IMR-90 (cell line): ENCODE data around the gene CAV2. TPM values are rescaled to one million over a fixed set of nuclear protein-coding genes. Genes with fewer than 3 reads are reported as not detected.
A peak's percentile ranks its signal among the peaks of the same experiment; 100 is the strongest.

Source experiments
- ATAC-seq: fragments of 200-7000 bp; cut with Tn5 transposase; 2 replicates; pipeline ENCODE4 v1.9.1; 2020; ENCODE audit warnings: low read depth, mild to moderate bottlenecking, moderate library complexity
- BruUV-seq: library from RNA; stranded (reverse); fragments of 400-500 nt; replicated peaks from 2 replicates; lab custom pipeline; 2021; lab: Mats Ljungman, UMichigan
- CTCF ChIA-PET: fragments of 300-600 bp; formaldehyde crosslinking; extraction: SDS; loops from one replicate; lab custom pipeline; 2021; ENCODE audit warnings: antibody characterized with exemption; lab: Yijun Ruan, JAX
- POLR2A ChIA-PET: fragments of 300-600 bp; sonication (Branson Sonifier 250); formaldehyde crosslinking; loops from one replicate; lab custom pipeline; 2022; ENCODE audit warnings: antibody characterized with exemption; ENCODE audit not compliant: unreplicated experiment; lab: Charles Lee
- DNase-seq: peaks from one replicate; pipeline ENCODE4 v3.0.0; 2013
- H2AFZ ChIP-seq: replicated peaks from 2 replicates; pipeline ENCODE3; 2013; ENCODE audit warnings: low read length, mild to moderate bottlenecking; ENCODE audit not compliant: poor library complexity
- H2AK5ac ChIP-seq: 2 replicates; pipeline ENCODE4 v1.6.1; 2013; ENCODE audit warnings: low read depth, low read length, inconsistent platforms
- H2AK9ac ChIP-seq: replicated peaks from 2 replicates; pipeline ENCODE3; 2013; ENCODE audit warnings: mild to moderate bottlenecking, low read depth, low read length, moderate library complexity; ENCODE audit not compliant: poor library complexity
- H2BK120ac ChIP-seq: 2 replicates; pipeline ENCODE4 v1.6.1; 2013; ENCODE audit warnings: low read depth, low read length, inconsistent platforms
- H2BK15ac ChIP-seq: 3 replicates; pipeline ENCODE4 v1.6.1; 2013; ENCODE audit warnings: low read depth, low read length, inconsistent platforms
- H2BK20ac ChIP-seq: 2 replicates; pipeline ENCODE4 v1.6.1; 2013; ENCODE audit warnings: low read depth, mild to moderate bottlenecking, inconsistent platforms, low read length, moderate library complexity
- H2BK5ac ChIP-seq: 2 replicates; pipeline ENCODE4 v1.6.1; 2013; ENCODE audit warnings: mild to moderate bottlenecking, low read depth, low read length, inconsistent platforms; ENCODE audit not compliant: poor library complexity, severe bottlenecking
- H3K14ac ChIP-seq: replicated peaks from 2 replicates; pipeline ENCODE4 v1.6.1; 2013; ENCODE audit warnings: low read depth, low read length, inconsistent platforms
- H3K18ac ChIP-seq: 2 replicates; pipeline ENCODE4 v1.6.1; 2013; ENCODE audit warnings: low read depth, low read length, control low read depth
- H3K23ac ChIP-seq: 2 replicates; pipeline ENCODE4 v1.6.1; 2013; ENCODE audit warnings: low read depth, low read length, inconsistent platforms
- H3K27ac ChIP-seq: 2 replicates; pipeline ENCODE4 v1.5.1; 2013; ENCODE audit warnings: mild to moderate bottlenecking, control low read depth, low read length; ENCODE audit not compliant: insufficient read depth
- H3K27me3 ChIP-seq: 2 replicates; pipeline ENCODE4 v1.6.1; 2013; ENCODE audit warnings: low read length; ENCODE audit not compliant: control insufficient read depth, insufficient read depth
- H3K36me3 ChIP-seq: 2 replicates; pipeline ENCODE4 v1.6.1; 2013; ENCODE audit warnings: low read length, mixed read lengths; ENCODE audit not compliant: control insufficient read depth, insufficient read depth
- H3K4ac ChIP-seq: 2 replicates; pipeline ENCODE4 v1.6.1; 2013; ENCODE audit warnings: low read depth, low read length, inconsistent platforms
- H3K4me1 ChIP-seq: 2 replicates; pipeline ENCODE4 v1.6.1; 2013; ENCODE audit warnings: low read length, mixed read lengths; ENCODE audit not compliant: control insufficient read depth, insufficient read depth
- H3K4me2 ChIP-seq: 2 replicates; pipeline ENCODE4 v1.6.1; 2013; ENCODE audit warnings: low read depth, mild to moderate bottlenecking, control low read depth, low read length, moderate library complexity
- H3K4me3 ChIP-seq: 2 replicates; pipeline ENCODE4 v1.5.1; 2013; ENCODE audit warnings: low read depth, mild to moderate bottlenecking, control low read depth, low read length, moderate library complexity; ENCODE audit not compliant: insufficient read depth
- H3K56ac ChIP-seq: 2 replicates; pipeline ENCODE4 v1.6.1; 2013; ENCODE audit warnings: low read length, inconsistent platforms; ENCODE audit not compliant: insufficient read depth; ENCODE audit errors: extremely low read depth
- H3K79me1 ChIP-seq, 2 experiments: 2 replicates each; pipeline ENCODE4 v1.6.1; 2013; ENCODE audit warnings: low read length in 2 of 2, inconsistent platforms in 1 of 2, low read depth in 1 of 2
- H3K9ac ChIP-seq: 2 replicates; pipeline ENCODE4 v1.6.1; 2013; ENCODE audit warnings: low read depth, low read length, control low read depth
- H3K9me1 ChIP-seq: 2 replicates; pipeline ENCODE4 v1.6.1; 2013; ENCODE audit warnings: low read length, inconsistent platforms; ENCODE audit not compliant: insufficient read depth
- H3K9me3 ChIP-seq: 2 replicates; pipeline ENCODE4 v1.6.1; 2013; ENCODE audit warnings: low read length; ENCODE audit not compliant: control insufficient read depth, insufficient read depth
- H4K20me1 ChIP-seq: 2 replicates; pipeline ENCODE4 v1.6.1; 2013; ENCODE audit warnings: low read length, inconsistent platforms; ENCODE audit not compliant: insufficient read depth
- H4K5ac ChIP-seq: 2 replicates; pipeline ENCODE4 v1.6.1; 2013; ENCODE audit warnings: mild to moderate bottlenecking, low read depth, low read length, control low read depth
- H4K8ac ChIP-seq, 2 experiments: 2 replicates each; pipeline ENCODE4 v1.6.1; 2013; ENCODE audit warnings: low read depth in 2 of 2, low read length in 2 of 2, control low read depth in 1 of 2, inconsistent platforms in 1 of 2
- H4K91ac ChIP-seq: 2 replicates; pipeline ENCODE4 v1.6.1; 2013; ENCODE audit warnings: low read depth, low read length, inconsistent platforms; ENCODE audit not compliant: insufficient read depth
- CEBPB ChIP-seq: IDR thresholded peaks from 2 replicates; pipeline ENCODE4 v1.6.1; 2012; ENCODE audit warnings: low read depth, low read length, improper control_type of control experiment
- FOS ChIP-seq: fragments of 150-350 bp; IDR thresholded peaks from 2 replicates; pipeline ENCODE4 v1.6.1; 2016; ENCODE audit warnings: low read depth, low read length
- MXI1 ChIP-seq: IDR thresholded peaks from 2 replicates; pipeline ENCODE4 v1.6.1; 2012; ENCODE audit warnings: low read depth, mild to moderate bottlenecking, low read length, moderate library complexity, borderline replicate concordance
- RAD21 ChIP-seq: IDR thresholded peaks from 2 replicates; pipeline ENCODE4 v1.6.1; 2012; ENCODE audit warnings: low read length, improper control_type of control experiment
- RCOR1 ChIP-seq: IDR thresholded peaks from 2 replicates; pipeline ENCODE4 v1.6.1; 2012; ENCODE audit warnings: mild to moderate bottlenecking, low read length, improper control_type of control experiment; ENCODE audit not compliant: insufficient replicate concordance
- WGBS, 2 experiments: methylation state at CpG; one replicate each; pipeline versions ENCODE4 v1.1.5 to v1.1.7; 2013; ENCODE audit warnings: missing lambda C conversion rate in 2 of 2; ENCODE audit not compliant: insufficient read length in 1 of 2; ENCODE audit errors: extremely low coverage in 2 of 2; 5-methylcytosine and 5-hydroxymethylcytosine counted together
- dilution Hi-C: fragments of 300-500 bp; cut with HindIII; formaldehyde crosslinking; loops from one replicate; pipeline ENCODE4 v1.14.3; 2018; ENCODE audit warnings: low sequenced_read_pairs; ENCODE audit not compliant: unreplicated experiment
- in situ Hi-C: fragments of 300-500 bp; cut with MboI; formaldehyde crosslinking; loops from 3 replicates; pipeline ENCODE4 v1.14.3; 2019; ENCODE audit warnings: low sequenced_read_pairs, inconsistent platforms, mixed read lengths
- intact Hi-C: fragments of 100-400 bp; cut with micrococcal nuclease; formaldehyde crosslinking; loops from 2 replicates; pipeline ENCODE4 v1.10.0; 2022
- polyA plus RNA-seq, 3 experiments: library from polyadenylated mRNA; depleted of rRNA; stranded (reverse); fragments of >200 nt; gene quantifications; 2 replicates each; pipeline ENCODE4 v1.2.3, GENCODE V29; 2012; ENCODE audit warnings: low replicate concordance in 1 of 3
- total RNA-seq: library from RNA; depleted of rRNA; stranded (reverse); fragments of >200 nt; gene quantifications from 2 replicates; pipeline ENCODE4 v1.2.3, GENCODE V29; 2012
- TF ChIP-seq, protein P1 (sequence below): fragments of 150-350 bp; IDR thresholded peaks from 2 replicates; pipeline ENCODE4 v1.6.1; 2017; ENCODE audit warnings: mild to moderate bottlenecking, antibody characterized with exemption, low read length, low read depth

The CAV2 gene
- total and polyA plus RNA-seq, 2 of the 4 experiments (the other 2 are of a cell fraction) = 199 to 265 TPM

- peak overlapping the region; percentile 40; the same call in 1 of the 2 replicates for H3K56ac ChIP-seq
- peak overlapping the region; percentile 80; the same call in 1 of the 2 replicates for H3K18ac ChIP-seq
- H2BK120ac ChIP-seq = peak overlapping the region; percentile 63
- H3K14ac ChIP-seq = no peak overlapping the region
- H2BK20ac ChIP-seq = peak overlapping the region; percentile 47; the same call in 1 of the 2 replicates
- H3K36me3 ChIP-seq = no peaks in the 10 kb centered on the region
- H3K9me1 ChIP-seq = no peaks in the 10 kb centered on the region
- peak overlapping the region; percentile 93 for H2BK5ac ChIP-seq
- peak overlapping the region in 1 of 2 experiments; percentile 38; a peak in 2 of 4 replicates for H4K8ac ChIP-seq
- CTCF ChIA-PET = interaction anchor here (0.9 kb wide), 1 partner anchor 9 kb away, joined by 4 read pairs; no protein-coding TSS in a partner anchor
- no peak for TF ChIP-seq MXI1
- no peak for TF ChIP-seq RCOR1
- TF ChIP-seq, protein P1, sequence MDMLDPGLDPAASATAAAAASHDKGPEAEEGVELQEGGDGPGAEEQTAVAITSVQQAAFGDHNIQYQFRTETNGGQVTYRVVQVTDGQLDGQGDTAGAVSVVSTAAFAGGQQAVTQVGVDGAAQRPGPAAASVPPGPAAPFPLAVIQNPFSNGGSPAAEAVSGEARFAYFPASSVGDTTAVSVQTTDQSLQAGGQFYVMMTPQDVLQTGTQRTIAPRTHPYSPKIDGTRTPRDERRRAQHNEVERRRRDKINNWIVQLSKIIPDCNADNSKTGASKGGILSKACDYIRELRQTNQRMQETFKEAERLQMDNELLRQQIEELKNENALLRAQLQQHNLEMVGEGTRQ = no peak
- TF ChIP-seq CEBPB = peak; percentile 43; the same call in 1 of the 2 replicates
- TF ChIP-seq RAD21 = no peak
- 0 out of 2 replicates have a peak, but pooled peaks have one; percentile 15 for TF ChIP-seq FOS
- H3K4me1 ChIP-seq = no peaks in the 10 kb centered on the region; the same call in 1 of the 2 replicates
- 0 out of 2 replicates have a peak overlapping the region, but pooled peaks have one; percentile 4 for H3K23ac ChIP-seq
- H3K4ac ChIP-seq = peak overlapping the region; percentile 12; the same call in 1 of the 2 replicates
- no peaks in the 10 kb centered on the region for H4K20me1 ChIP-seq
- no CpG with 5 or more reads among the region's 2 CpGs for WGBS, 2 experiments
- peak; percentile 64 for ATAC-seq
- H2AFZ ChIP-seq = no peak overlapping the region
- dilution Hi-C loops = no loop called here
- no peaks in the 10 kb centered on the region for H3K9me3 ChIP-seq
- no peak overlapping the region; the same call in 1 of the 2 replicates for H4K91ac ChIP-seq
- no peak overlapping the region for H4K5ac ChIP-seq
- H3K4me2 ChIP-seq = peak overlapping the region; percentile 83; the same call in 1 of the 2 replicates
- H3K4me3 ChIP-seq = no peak overlapping the region
- intact Hi-C loops = no loop called here
- no peak overlapping the region for H2AK5ac ChIP-seq
- H3K79me1 ChIP-seq = no peaks in the 10 kb centered on the region
- H3K9ac ChIP-seq = no peak overlapping the region; the same call in 1 of the 2 replicates
- POLR2A ChIA-PET = no interaction called here
- no peak overlapping the region for H2AK9ac ChIP-seq
- in situ Hi-C loops = no loop called here
- H3K27me3 ChIP-seq = no peaks in the 10 kb centered on the region
- peak overlapping the region; percentile 4; the same call in 1 of the 2 replicates for H3K27ac ChIP-seq
- peak; percentile 87 for DNase-seq
- no TSS peak for BruUV-seq
- H2BK15ac ChIP-seq = 0 out of 3 replicates have a peak overlapping the region, but pooled peaks have one; percentile 12
Measured at GRCh38 chr7:116455009-116455408, 44.5 kb upstream of the CAV2 start.
